Mesothelial cell of epicardium (in vitro differentiated cells): Measurements from ENCODE around the gene ATG4C. TPM values are rescaled to one million over a fixed set of nuclear protein-coding genes. Genes with fewer than 3 reads are reported as not detected.
A peak's percentile ranks its signal among the peaks of the same experiment; 100 is the strongest.
"Not testable (repeated sequence)": the region's sequence is repeated elsewhere in the genome, so short reads cannot be mapped to it uniquely, and the experiment has no call there.

ENCODE experiments used
- DNase-seq, 2 experiments: peaks; one replicate each; pipeline ENCODE4 v3.0.0; 2021; ENCODE audit warnings: low spot score in 2 of 2; ENCODE audit not compliant: unreplicated experiment in 2 of 2
- H3K27ac Mint-ChIP-seq: 2 replicates; pipeline ENCODE4 v1.8.0; 2021; ENCODE audit warnings: mixed read lengths
- H3K27me3 Mint-ChIP-seq: 2 replicates; pipeline ENCODE4 v1.8.0; 2021; ENCODE audit warnings: low read depth, mixed read lengths
- H3K36me3 Mint-ChIP-seq: 2 replicates; pipeline ENCODE4 v1.8.0; 2021; ENCODE audit warnings: mixed read lengths
- H3K4me1 Mint-ChIP-seq: 2 replicates; pipeline ENCODE4 v1.8.0; 2021; ENCODE audit warnings: mixed read lengths
- H3K4me3 Mint-ChIP-seq: 2 replicates; pipeline ENCODE4 v1.8.0; 2021; ENCODE audit warnings: mild to moderate bottlenecking, moderate library complexity, mixed read lengths
- H3K9me3 Mint-ChIP-seq: 2 replicates; pipeline ENCODE4 v1.8.0; 2021; ENCODE audit warnings: mixed read lengths
- total RNA-seq: library from RNA; stranded (reverse); gene quantifications from 3 replicates; pipeline ENCODE4 v1.2.1, GENCODE V29; 2021
- TF ChIP-seq, protein P1 (sequence below): fragments of 200-600 bp; sonication (generic); IDR thresholded peaks from one replicate; pipeline ENCODE4 v1.5.0; 2021; ENCODE audit warnings: antibody characterized with exemption; ENCODE audit not compliant: unreplicated experiment

ATG4C gene
- total RNA-seq, 1 donor from 2014 or later = 11.4 TPM

DNA sequence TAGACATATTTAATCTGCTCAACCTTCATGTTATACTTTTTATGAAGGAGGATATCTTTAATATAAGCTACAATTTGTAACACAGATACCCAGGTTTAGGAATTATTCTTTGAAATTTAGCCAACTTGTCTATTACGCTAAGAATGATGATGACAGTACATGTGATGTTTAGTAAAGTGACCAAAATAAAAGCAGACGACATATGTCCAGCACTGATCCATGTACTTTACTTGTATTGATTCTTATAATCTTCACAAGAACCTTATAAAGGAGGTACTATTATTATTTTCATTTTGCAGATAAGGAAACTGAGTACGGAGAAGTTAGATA, 37.2 kb upstream of the ATG4C start:
- Mint-ChIP-seq H3K36me3 (no peaks in the 10 kb centered on the region), H3K27me3 (no peaks in the 10 kb centered on the region), H3K9me3 (peaks cover 14% of the 10 kb centered on the region), H3K27ac (no peak overlapping the region), H3K4me3 (no peak overlapping the region), H3K4me1 (peaks cover 5% of the 10 kb centered on the region)
- no peak for DNase-seq
- TF ChIP-seq, protein P1, sequence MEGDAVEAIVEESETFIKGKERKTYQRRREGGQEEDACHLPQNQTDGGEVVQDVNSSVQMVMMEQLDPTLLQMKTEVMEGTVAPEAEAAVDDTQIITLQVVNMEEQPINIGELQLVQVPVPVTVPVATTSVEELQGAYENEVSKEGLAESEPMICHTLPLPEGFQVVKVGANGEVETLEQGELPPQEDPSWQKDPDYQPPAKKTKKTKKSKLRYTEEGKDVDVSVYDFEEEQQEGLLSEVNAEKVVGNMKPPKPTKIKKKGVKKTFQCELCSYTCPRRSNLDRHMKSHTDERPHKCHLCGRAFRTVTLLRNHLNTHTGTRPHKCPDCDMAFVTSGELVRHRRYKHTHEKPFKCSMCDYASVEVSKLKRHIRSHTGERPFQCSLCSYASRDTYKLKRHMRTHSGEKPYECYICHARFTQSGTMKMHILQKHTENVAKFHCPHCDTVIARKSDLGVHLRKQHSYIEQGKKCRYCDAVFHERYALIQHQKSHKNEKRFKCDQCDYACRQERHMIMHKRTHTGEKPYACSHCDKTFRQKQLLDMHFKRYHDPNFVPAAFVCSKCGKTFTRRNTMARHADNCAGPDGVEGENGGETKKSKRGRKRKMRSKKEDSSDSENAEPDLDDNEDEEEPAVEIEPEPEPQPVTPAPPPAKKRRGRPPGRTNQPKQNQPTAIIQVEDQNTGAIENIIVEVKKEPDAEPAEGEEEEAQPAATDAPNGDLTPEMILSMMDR = no peak

DNA sequence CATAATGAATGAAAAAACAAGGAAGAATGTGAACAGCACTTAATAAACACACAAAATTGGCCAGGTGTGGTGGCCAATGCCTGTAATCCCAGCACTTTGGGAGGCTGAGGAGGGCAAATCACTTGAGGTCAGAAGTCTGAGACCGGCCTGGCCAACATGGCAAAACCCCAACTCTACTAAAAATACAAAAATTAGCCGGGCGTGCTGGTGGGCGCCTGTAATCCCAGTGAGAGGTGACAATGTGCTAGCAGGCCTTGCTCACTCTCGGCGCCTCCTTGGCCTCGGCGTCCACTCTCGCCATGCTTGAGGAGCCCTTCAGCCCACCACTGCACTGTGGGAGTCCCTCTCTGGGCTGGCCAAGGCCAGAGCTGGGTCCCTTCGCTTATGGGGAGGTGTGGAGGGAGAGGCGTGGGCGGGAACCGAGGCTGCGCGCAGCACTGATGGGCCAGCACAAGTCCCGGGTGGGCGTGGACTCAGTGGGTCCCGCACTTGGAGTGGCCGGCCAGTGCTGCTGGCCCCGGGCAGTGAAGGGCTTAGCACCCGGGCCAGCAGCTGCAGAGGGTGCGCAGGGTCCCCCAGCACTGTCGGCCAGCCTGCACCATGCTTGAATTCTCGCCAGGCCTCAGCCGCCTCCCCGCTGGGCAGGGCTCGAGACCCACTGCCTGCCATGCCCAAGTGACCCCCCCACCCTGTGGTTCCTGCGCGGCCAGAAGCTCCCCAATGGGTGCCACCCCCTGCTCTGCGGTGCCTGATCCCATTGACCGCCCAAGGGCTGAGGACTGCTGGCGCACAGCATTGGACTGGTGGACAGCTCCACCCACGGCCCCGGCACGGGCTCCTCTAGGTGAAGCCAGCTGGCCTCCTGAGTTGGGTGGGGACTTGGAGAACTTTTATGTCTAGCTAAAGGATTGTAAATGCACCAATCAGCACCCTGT, 30.6 kb upstream of the ATG4C start:
- DNase-seq = no peak
- no peak overlapping the region for H3K27ac Mint-ChIP-seq
- peaks cover 8% of the 10 kb centered on the region for H3K27me3 Mint-ChIP-seq
- peaks cover 3% of the 10 kb centered on the region for H3K9me3 Mint-ChIP-seq
- TF ChIP-seq, protein P1 = no peak
- no peak overlapping the region for H3K4me3 Mint-ChIP-seq
- H3K4me1 Mint-ChIP-seq = peaks cover 5% of the 10 kb centered on the region
- H3K36me3 Mint-ChIP-seq = peaks cover 4% of the 10 kb centered on the region

DNA sequence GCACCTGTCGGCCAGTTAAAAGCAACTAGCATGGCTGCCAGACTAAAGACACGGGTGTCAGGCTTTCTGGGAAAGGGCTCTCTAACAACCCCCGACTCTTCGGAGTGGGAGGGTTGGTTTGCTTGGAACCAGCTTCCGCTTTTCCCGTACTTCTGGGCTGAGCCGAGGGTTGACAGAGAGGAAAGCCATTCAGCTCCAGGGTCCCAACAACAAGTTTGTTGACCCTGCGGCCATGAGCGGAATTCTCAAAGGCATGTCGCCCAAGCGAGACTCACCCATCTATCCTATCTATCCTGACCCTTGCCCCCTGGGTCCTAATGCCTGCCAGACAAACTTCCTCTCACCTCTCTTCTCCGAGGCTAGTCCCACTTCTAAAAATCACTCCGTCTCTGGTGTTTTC, 29.0 kb upstream of the ATG4C start:
- H3K27ac Mint-ChIP-seq, DNase-seq, H3K27me3 Mint-ChIP-seq, H3K36me3 Mint-ChIP-seq, H3K4me3 Mint-ChIP-seq, H3K9me3 Mint-ChIP-seq: not testable (repeated sequence)
- H3K4me1 Mint-ChIP-seq = peaks cover 12% of the 10 kb centered on the region

DNA sequence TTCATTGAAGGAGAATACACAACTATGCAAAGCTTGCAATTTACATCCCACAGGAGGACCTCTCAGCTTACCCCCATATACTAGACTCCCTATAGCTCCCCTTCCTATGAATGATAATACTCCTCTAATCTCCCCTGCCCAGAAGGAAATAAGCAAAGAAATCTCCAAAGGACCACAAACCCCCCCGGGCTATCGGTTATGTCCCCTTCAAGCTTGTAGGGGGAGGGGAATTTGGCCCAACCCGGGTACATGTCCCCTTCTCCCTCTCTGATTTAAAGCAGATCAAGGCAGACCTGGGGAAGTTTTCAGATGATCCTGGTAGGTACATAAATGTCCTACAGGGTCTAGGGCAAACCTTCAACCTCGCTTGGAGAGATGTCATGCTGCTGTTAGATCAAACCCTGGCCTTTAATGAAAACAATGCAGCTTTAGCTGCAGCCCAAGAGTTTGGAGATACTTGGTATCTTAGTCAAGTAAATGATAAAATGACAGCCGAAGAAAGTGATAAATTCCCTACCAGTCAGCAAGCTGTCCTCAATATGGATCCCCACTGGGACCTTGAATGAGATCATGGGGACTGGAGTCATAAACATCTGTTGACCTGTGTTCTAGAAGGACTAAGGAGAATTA, 27.6 kb upstream of the ATG4C start:
- H3K4me1 Mint-ChIP-seq = peaks cover 19% of the 10 kb centered on the region
- not testable (repeated sequence) for H3K4me3 Mint-ChIP-seq, H3K9me3 Mint-ChIP-seq, H3K27me3 Mint-ChIP-seq, H3K36me3 Mint-ChIP-seq, H3K27ac Mint-ChIP-seq, DNase-seq

DNA sequence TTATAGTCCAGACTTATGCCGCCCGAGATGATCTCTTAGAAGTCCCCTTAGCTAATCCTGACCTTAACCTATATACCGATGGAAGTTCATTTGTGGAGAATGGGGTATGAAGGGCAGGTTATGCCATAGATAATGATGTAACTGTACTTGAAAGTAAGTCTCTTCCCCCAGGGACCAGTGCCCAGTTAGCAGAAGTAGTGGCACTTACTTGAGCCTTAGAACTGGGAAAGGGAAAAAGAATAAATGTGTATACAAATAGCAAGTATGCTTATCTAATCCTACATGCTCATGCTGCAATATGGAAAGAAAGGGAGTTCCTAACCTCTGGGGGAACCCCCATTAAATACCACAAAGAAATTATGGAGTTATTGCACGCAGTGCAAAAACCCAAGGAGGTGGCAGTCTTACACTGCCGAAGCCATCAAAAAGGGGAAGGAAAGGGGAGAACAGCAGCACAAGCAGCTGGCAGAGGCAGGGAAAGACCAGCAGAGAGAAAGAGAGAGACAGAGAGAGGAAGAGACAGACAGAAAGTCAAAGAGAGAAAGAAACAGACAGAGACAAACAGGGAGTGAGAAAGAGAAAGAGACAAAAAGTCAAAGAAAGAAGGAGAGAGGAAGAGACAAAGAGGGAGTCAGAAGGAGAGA, 24.6 kb upstream of the ATG4C start:
- Mint-ChIP-seq H3K4me1 (peaks cover 23% of the 10 kb centered on the region), H3K27ac (peak overlapping the region; percentile 39)
- not testable (repeated sequence) for H3K27me3 Mint-ChIP-seq, H3K36me3 Mint-ChIP-seq, H3K4me3 Mint-ChIP-seq, H3K9me3 Mint-ChIP-seq, DNase-seq

DNA sequence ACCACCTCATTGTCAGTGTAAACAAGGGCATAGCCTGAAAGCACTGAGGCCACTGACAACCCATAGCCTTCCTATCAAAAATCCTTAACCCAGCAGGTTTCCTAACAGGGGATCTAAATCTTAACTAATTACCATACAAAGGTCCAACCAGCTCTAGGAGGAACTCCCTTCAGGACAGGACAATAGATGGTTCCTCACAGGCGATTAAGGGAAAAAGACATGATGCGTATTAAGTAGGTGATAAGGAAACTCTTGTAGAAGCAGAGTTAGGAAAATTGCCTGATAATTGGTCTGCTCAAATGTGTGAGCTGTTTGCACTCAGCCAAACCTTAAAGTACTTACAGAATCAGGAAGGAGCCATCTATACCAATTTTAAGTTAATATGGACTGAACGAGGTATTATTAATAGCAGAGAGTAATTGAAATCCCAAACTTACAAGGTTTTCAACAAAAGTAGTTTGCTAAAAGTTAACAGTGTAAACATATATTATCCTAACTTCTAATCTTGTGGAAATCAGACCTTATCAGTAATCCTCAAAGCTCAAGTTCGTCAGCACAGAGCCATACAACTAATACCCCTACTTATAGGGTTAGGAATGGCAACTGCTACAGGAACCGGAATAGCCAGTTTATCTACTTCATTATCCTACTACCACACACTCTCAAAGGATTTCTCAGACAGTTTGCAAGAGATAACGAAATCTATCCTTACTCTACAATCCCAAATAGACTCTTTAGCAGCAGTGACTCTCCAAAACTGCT, 23.7 kb upstream of the ATG4C start:
- H3K36me3 Mint-ChIP-seq, DNase-seq, H3K27me3 Mint-ChIP-seq, H3K4me3 Mint-ChIP-seq, H3K9me3 Mint-ChIP-seq: not testable (repeated sequence)
- Mint-ChIP-seq H3K4me1 (peaks cover 23% of the 10 kb centered on the region), H3K27ac (peak overlapping the region; percentile 92)

DNA sequence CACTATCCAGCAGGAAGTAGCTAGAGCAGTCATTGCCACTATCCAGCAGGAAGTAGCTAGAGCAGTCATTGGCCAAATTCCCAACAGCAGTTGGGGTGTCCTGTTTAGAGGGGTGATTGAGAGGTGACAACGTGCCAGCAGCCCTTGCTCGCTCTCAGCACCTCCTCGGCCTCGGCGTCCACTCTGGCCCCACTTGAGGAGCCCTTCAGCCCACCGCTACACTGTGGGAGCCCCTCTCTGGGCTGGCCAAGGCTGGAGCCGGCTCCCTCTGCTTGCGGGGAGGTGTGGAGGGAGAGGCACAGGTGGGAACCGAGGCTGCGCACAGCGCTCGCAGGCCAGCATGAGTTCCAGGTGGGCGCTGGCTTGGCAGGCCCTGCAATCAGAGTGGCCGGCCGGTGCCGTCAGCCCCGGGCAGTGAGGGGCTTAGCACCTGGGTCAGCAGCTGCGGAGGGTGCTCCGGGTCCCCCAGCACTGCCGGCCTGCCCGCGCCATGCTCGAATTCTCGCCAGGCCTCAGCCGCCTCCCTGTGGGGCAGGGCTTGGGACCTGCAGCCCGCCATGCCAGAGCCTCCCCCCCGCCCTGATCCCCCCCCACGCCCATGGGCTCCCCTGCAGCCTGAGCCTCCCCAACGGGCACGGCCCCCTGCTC, 22.6 kb upstream of the ATG4C start:
- not testable (repeated sequence) for H3K36me3 Mint-ChIP-seq, H3K4me3 Mint-ChIP-seq, H3K27me3 Mint-ChIP-seq, H3K27ac Mint-ChIP-seq, H3K9me3 Mint-ChIP-seq, DNase-seq
- H3K4me1 Mint-ChIP-seq = peaks cover 29% of the 10 kb centered on the region

DNA sequence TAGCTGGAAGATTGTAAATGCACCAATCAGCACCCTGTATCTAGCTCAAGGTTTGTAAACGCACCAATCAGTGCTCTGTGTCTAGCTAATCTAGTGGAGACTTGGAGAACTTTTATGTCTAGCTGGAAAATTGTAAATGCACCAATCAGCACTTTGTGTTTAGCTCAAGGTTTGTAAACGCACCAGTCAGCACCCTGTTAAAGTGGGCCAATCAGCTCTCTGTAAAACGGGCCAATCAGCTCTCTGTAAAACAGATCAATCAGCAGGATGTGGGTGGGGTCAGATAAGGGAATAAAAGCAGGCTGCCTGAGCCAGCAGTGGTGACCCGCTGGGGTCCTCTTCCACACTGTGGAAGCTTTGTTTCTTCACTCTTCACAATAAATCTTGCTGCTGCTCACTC, 21.9 kb upstream of the ATG4C start:
- not testable (repeated sequence) for H3K36me3 Mint-ChIP-seq, DNase-seq, H3K27me3 Mint-ChIP-seq, H3K4me3 Mint-ChIP-seq, H3K27ac Mint-ChIP-seq, H3K9me3 Mint-ChIP-seq
- H3K4me1 Mint-ChIP-seq = peaks cover 29% of the 10 kb centered on the region
